Dermis microvascular lymphatic vessel endothelial cell (primary cell): Measurements from ENCODE around the gene PSMD14. TPM values are rescaled to one million over a fixed set of nuclear protein-coding genes. Genes with fewer than 3 reads are reported as not detected.

Experiments used
- DNase-seq, 2 donors: peaks; one replicate each; pipeline versions ENCODE4 v3.0.0 to v3.0.0-alpha.2; 2010; ENCODE audit warnings: low read depth in 2 of 2
- total RNA-seq: library from RNA; depleted of rRNA; stranded (reverse); fragments of >200 nt; gene quantifications from 2 replicates; pipeline ENCODE4 v1.2.1, GENCODE V29; 2014

PSMD14 gene
- total RNA-seq, 1 donor from 2014 or later: 79.3 TPM

GRCh38 chr2:161382747-161383146 is 74.5 kb downstream of the PSMD14 start:
- DNase-seq: no peak

- DNase-seq: no peak
Measured at GRCh38 chr2:161384864-161385263, 76.6 kb downstream of the PSMD14 start.

- no peak for DNase-seq
Measured at GRCh38 chr2:161386228-161386824, 78.1 kb downstream of the PSMD14 start.

GRCh38 chr2:161388146-161388779 is 80.0 kb downstream of the PSMD14 start:
- no peak for DNase-seq

- no peak for DNase-seq
Measured at GRCh38 chr2:161391737-161392506, 83.7 kb downstream of the PSMD14 start.

GRCh38 chr2:161400076-161400475 is 91.9 kb downstream of the PSMD14 start:
- DNase-seq: no peak

- DNase-seq: no peak
Measured at GRCh38 chr2:161402297-161402696, 94.1 kb downstream of the PSMD14 start.

- DNase-seq: no peak
Measured at GRCh38 chr2:161406316-161406715, 98.1 kb downstream of the PSMD14 start.

- no peak for DNase-seq
Measured at GRCh38 chr2:161407597-161407996, 99.4 kb downstream of the PSMD14 start.

- DNase-seq: no peak
Measured at GRCh38 chr2:161409308-161409907, 101.2 kb downstream of the PSMD14 start.

GRCh38 chr2:161412346-161412745 is 104.1 kb downstream of the PSMD14 start:
- no peak for DNase-seq

- peak in 1 of 2 donors; percentile 41 for DNase-seq
Measured at GRCh38 chr2:161414042-161415033, 106.1 kb downstream of the PSMD14 start.

GRCh38 chr2:161415034-161415986 is 107.1 kb downstream of the PSMD14 start:
- DNase-seq: no peak

GRCh38 chr2:161415987-161416707 is 107.9 kb downstream of the PSMD14 start, which contains the start of gene TBR1:
TSS of gene TBR1 (plus strand) at chr2:161416297. CDS start at chr2:161416411, 114 bp downstream.
- DNase-seq: no peak

- no peak for DNase-seq
Measured at GRCh38 chr2:161416708-161417437, 108.6 kb downstream of the PSMD14 start.

- DNase-seq: no peak
Measured at GRCh38 chr2:161417438-161418274, 109.4 kb downstream of the PSMD14 start.

- DNase-seq: no peak
Measured at GRCh38 chr2:161418275-161418714, 110.1 kb downstream of the PSMD14 start.
